Motor neuron (in vitro differentiated cells): ENCODE results near the gene VPS8. TPM values are rescaled to one million over a fixed set of nuclear protein-coding genes. Genes with fewer than 3 reads are reported as not detected.

Experiments used
- ATAC-seq, 8 experiments: fragments of 200-7000 bp; cut with Tn5 transposase; replicated peaks in 6 of 8; 2 replicates each; pipeline ENCODE4 v1.8.0; 2021; ENCODE audit warnings: mild to moderate bottlenecking in 8 of 8, moderate library complexity in 8 of 8
- H3K27ac ChIP-seq, 2 donors: fragments of 250-450 bp; sonication (Bioruptor Pico); 2 replicates each; pipeline ENCODE4 v1.9.0; 2021; ENCODE audit warnings: antibody characterized with exemption in 2 of 2, mild to moderate bottlenecking in 2 of 2, moderate library complexity in 1 of 2
- H3K4me1 ChIP-seq, 2 donors: fragments of 250-450 bp; sonication (Bioruptor Pico); replicated peaks in 1 of 2; 2 replicates each; pipeline ENCODE4 v1.6.1; 2021; ENCODE audit warnings: antibody characterized with exemption in 2 of 2, mild to moderate bottlenecking in 2 of 2, moderate library complexity in 1 of 2
- H3K4me3 ChIP-seq, 5 donors: fragments of 250-450 bp; sonication (Bioruptor Pico); 2 replicates each; pipeline ENCODE4 v1.9.0; 2021; ENCODE audit warnings: antibody characterized with exemption in 5 of 5, mild to moderate bottlenecking in 5 of 5, moderate library complexity in 4 of 5
- WGBS, 10 experiments: fragments of 450-650 bp; shearing (Covaris generic); methylation state at CpG; one replicate each; pipeline ENCODE4 v1.0.0; 2022; 5-methylcytosine and 5-hydroxymethylcytosine counted together
- in situ Hi-C, 9 experiments: fragments of 400-800 bp; cut with MboI; loops; one replicate each; pipeline ENCODE4 v1.15.0; 2021; ENCODE audit warnings: low sequenced_read_pairs in 9 of 9, low pct_unique_long_range_greater_than_20kb in 2 of 9; ENCODE audit not compliant: unreplicated experiment in 9 of 9
- total RNA-seq, 8 experiments: library from RNA; unstranded; fragments of 300-600 nt; gene quantifications; 2 replicates each; pipeline versions ENCODE4 v1.2.3 to v1.2.4, GENCODE V29; 2022

VPS8 gene
- total RNA-seq, 8 experiments from 2014 or later = 32.0 to 86.0 (median 56.7) TPM

DNA sequence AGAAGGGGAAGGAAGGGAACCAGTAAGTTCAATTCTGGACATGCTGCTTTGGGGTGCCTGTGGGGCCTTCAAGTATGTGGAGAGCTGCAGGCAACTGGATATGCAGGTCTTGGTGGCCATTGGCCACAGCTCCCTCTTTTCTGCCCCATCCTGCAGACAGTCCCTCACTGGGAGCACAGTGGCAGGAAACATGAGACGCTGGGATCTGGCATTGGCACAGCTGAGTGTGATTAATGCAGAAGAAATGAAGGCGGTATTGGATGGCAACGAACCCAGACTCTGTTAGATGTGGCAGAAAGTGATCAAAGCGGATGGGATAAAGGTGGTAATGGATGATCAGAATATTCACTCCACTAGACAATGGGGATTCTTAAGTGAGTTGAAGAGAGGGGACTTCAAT is 23.2 kb upstream of the VPS8 start:
- Histone ChIP-seq H3K27ac (no peak overlapping the region), H3K4me3 (no peak overlapping the region), H3K4me1 (peaks cover 23 to 35% of the 10 kb centered on the region in 2 donors)
- WGBS, 10 experiments = 0 to 87% (median 80%) methylated on average over 1 to 3 of the region's 4 CpGs; no CpG with 5 or more reads in 3 of the 10 experiments
- in situ Hi-C loops = loop anchor here in 4 of 9 experiments (25.0 kb wide), 1 partner anchor 426 kb away; the partner anchor contains the start of genes CLCN2 (in 4 of the 4) and POLR2H (in 4 of the 4)
- ATAC-seq = no peak

GRCh38 chr3:184789314-184789998 is 22.5 kb upstream of the VPS8 start:
- ATAC-seq = no peak
- Histone ChIP-seq H3K27ac (no peak overlapping the region), H3K4me3 (no peak overlapping the region), H3K4me1 (peaks cover 21 to 33% of the 10 kb centered on the region in 2 donors)
- 33 to 100% (median 89%) methylated on average over 1 to 4 of the region's 5 CpGs; no CpG with 5 or more reads in 2 of the 10 experiments for WGBS, 10 experiments
- in situ Hi-C loops = loop anchor here in 4 of 9 experiments (25.0 kb wide), 1 partner anchor 427 kb away; the partner anchor contains the start of genes CLCN2 (in 4 of the 4) and POLR2H (in 4 of the 4)

GRCh38 chr3:184791171-184791570 is 20.8 kb upstream of the VPS8 start:
- ATAC-seq = peak in 2 of 8 experiments; percentile 10 to 58
- WGBS, 10 experiments = 14 to 100% (median 60%) methylated on average over 1 to 2 of the region's 3 CpGs; no CpG with 5 or more reads in 5 of the 10 experiments

GRCh38 chr3:184795522-184796190 is 16.3 kb upstream of the VPS8 start:
- peak; percentile 45 to 99 (median 98) for ATAC-seq
- in situ Hi-C loops = loop anchor here in 4 of 9 experiments (25.0 kb wide), 1 partner anchor 433 kb away; the partner anchor contains the start of genes CLCN2 (in 4 of the 4) and POLR2H (in 4 of the 4)
- H3K4me1 ChIP-seq = peaks cover 20 to 32% of the 10 kb centered on the region in 2 donors
- WGBS, 10 experiments = 29 to 100% (median 85%) methylated on average over 1 to 3 of the region's 4 CpGs; no CpG with 5 or more reads in 4 of the 10 experiments
- H3K4me3 ChIP-seq = no peak overlapping the region
- H3K27ac ChIP-seq = peak overlapping the region; percentile 85 to 86

More at GRCh38 chr3:184791171-184791570, 20.8 kb upstream of the VPS8 start:
- Histone ChIP-seq H3K27ac (no peak overlapping the region), H3K4me3 (no peak overlapping the region), H3K4me1 (peaks cover 17 to 30% of the 10 kb centered on the region in 2 donors)
- in situ Hi-C loops = loop anchor here in 4 of 9 experiments (25.0 kb wide), 1 partner anchor 429 kb away; the partner anchor contains the start of genes CLCN2 (in 4 of the 4) and POLR2H (in 4 of the 4)

DNA sequence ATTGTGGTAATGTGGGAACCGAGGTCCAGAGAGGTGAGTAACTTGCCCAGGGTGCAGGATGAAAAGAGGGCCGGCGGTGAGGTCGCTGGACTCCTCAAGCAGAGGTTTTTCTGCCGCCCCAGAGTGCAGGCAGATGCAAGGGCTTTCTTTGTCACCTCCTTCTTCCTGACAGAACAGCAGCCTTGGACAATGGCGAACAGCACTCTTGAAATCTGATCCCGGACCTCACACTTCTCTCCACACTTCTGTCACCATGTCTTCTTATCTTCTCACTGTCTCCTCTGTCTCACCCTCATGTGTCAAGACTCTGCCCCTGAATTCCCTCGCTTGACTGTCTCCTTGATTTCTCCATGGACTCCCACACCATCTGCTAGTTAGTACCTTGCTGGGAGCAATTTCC is 15.4 kb upstream of the VPS8 start:
- in situ Hi-C loops = loop anchor here in 4 of 9 experiments (25.0 kb wide), 1 partner anchor 434 kb away; the partner anchor contains the start of genes CLCN2 (in 4 of the 4) and POLR2H (in 4 of the 4)
- Histone ChIP-seq H3K4me1 (peaks cover 14 to 24% of the 10 kb centered on the region in 2 donors), H3K27ac (peak overlapping the region; percentile 2 to 40), H3K4me3 (no peak overlapping the region)
- 21 to 84% (median 65%) methylated on average over 1 to 7 of the region's 8 CpGs; no CpG with 5 or more reads in 1 of the 10 experiments for WGBS, 10 experiments
- ATAC-seq = no peak

GRCh38 chr3:184796954-184797353 is 15.0 kb upstream of the VPS8 start:
- ATAC-seq = no peak
- peaks cover 14 to 23% of the 10 kb centered on the region in 2 donors for H3K4me1 ChIP-seq
- peak overlapping the region in 1 of 2 donors; percentile 40 for H3K27ac ChIP-seq
- H3K4me3 ChIP-seq = no peak overlapping the region
- in situ Hi-C loops = loop anchor here in 4 of 9 experiments (25.0 kb wide), 1 partner anchor 435 kb away; the partner anchor contains the start of genes CLCN2 (in 4 of the 4) and POLR2H (in 4 of the 4)
- 58 to 100% (median 95%) methylated on average over 1 to 3 of the region's 3 CpGs; no CpG with 5 or more reads in 3 of the 10 experiments for WGBS, 10 experiments

DNA sequence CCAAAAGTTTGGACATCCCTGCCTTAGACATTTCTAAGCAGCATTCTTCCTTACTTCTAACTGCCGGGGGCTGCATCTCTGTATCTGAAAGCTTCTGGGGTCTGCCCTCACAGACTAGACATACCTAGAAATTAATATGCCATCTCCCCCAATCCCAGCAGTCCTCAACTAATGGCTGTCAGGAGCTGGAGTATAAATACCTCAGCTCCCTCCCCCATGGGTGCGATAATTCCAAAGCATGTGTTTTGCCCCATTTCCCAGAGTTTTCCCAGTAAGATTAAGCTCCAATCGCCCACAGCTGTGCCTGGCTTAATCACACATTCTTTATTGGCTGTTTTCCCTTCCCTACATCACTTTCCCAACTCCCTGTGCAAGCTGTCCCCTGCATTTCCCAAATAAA is 13.8 kb upstream of the VPS8 start:
- WGBS, 10 experiments = 0 to 100% (median 91%) methylated on average over 1 to 3 of the region's 3 CpGs; no CpG with 5 or more reads in 4 of the 10 experiments
- Histone ChIP-seq H3K27ac (no peak overlapping the region), H3K4me1 (peaks cover 14 to 23% of the 10 kb centered on the region in 2 donors), H3K4me3 (no peak overlapping the region)
- no peak for ATAC-seq
- in situ Hi-C loops = loop anchor here in 4 of 9 experiments (25.0 kb wide), 1 partner anchor 436 kb away; the partner anchor contains the start of genes CLCN2 (in 4 of the 4) and POLR2H (in 4 of the 4)

GRCh38 chr3:184800349-184800930 is 11.5 kb upstream of the VPS8 start:
- WGBS, 10 experiments = 55 to 100% (median 82%) methylated on average over 2 to 5 of the region's 6 CpGs
- Histone ChIP-seq H3K4me3 (no peak overlapping the region), H3K27ac (no peak overlapping the region), H3K4me1 (peaks cover 14 to 18% of the 10 kb centered on the region in 2 donors)
- ATAC-seq = no peak
- in situ Hi-C loops = no loop called here

- no peak for ATAC-seq
- in situ Hi-C loops = no loop called here
Measured at GRCh38 chr3:184801241-184801785, 10.7 kb upstream of the VPS8 start.

GRCh38 chr3:184802150-184802549 is 9.8 kb upstream of the VPS8 start:
- Histone ChIP-seq H3K27ac (no peak overlapping the region), H3K4me1 (peaks cover 7 to 8% of the 10 kb centered on the region in 2 donors), H3K4me3 (no peak overlapping the region)
- no peak for ATAC-seq
- WGBS, 10 experiments = 65 to 100% (median 93%) methylated on average over 3 to 4 of the region's 4 CpGs; no CpG with 5 or more reads in 2 of the 10 experiments
- in situ Hi-C loops = no loop called here

More at GRCh38 chr3:184801241-184801785, 10.7 kb upstream of the VPS8 start:
- peaks cover 11 to 14% of the 10 kb centered on the region in 2 donors for H3K4me1 ChIP-seq
- no peak overlapping the region for H3K4me3 ChIP-seq
- WGBS, 10 experiments = 6 to 91% (median 70%) methylated on average over 1 to 4 of the region's 4 CpGs
- H3K27ac ChIP-seq = no peak overlapping the region

DNA sequence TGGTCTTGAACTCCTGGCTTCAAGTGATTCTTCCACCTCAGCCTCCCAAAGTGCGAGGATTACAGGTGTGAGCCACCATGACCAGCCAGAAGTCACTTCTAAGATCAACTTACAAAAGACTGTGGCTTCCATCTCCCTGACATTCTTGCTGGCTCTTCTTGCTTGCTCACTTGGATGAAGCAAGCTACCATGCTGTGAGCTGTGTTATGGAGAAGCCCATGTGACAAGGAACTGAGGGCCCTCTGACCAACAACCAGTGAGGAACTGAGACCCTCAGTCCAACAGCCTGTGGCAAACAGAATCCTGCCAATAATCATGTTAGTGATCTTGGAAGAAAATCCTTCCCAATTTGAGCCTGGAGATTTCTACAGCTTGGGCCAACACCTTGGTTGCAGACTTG is 7.2 kb upstream of the VPS8 start:
- Histone ChIP-seq H3K4me1 (peaks cover 15 to 18% of the 10 kb centered on the region in 2 donors), H3K4me3 (no peak overlapping the region), H3K27ac (no peak overlapping the region)
- WGBS, 10 experiments = 57 to 100% (median 60%) methylated on average over 1 of the region's 1 CpG; no CpG with 5 or more reads in 7 of the 10 experiments
- in situ Hi-C loops = no loop called here
- no peak for ATAC-seq
